Measurements from ENCODE around the gene BAHCC1.

- TF ChIP-seq POLR2A (IDR thresholded peaks at IDR 0.05; ENCODE audit: control extremely low read depth in 1 of 2, low read depth in 2 of 2, low read length in 2 of 2) (no peak), SUZ12 (IDR thresholded peaks at IDR 0.05; ENCODE audit: low read length) (no peak), NRF1 (IDR thresholded peaks at IDR 0.05; ENCODE audit: low read depth, low read length) (no peak), SIN3A (conservative IDR thresholded peaks at IDR 0.05 in 1 of 2, IDR thresholded peaks at IDR 0.05 in 1 of 2; ENCODE audit: low read depth in 1 of 2, low read length in 2 of 2) (no peak), ATF3 (IDR thresholded peaks at IDR 0.05; ENCODE audit: insufficient read depth, low read depth, low read length) (no peak)
- TF ChIP-seq, protein P1, sequence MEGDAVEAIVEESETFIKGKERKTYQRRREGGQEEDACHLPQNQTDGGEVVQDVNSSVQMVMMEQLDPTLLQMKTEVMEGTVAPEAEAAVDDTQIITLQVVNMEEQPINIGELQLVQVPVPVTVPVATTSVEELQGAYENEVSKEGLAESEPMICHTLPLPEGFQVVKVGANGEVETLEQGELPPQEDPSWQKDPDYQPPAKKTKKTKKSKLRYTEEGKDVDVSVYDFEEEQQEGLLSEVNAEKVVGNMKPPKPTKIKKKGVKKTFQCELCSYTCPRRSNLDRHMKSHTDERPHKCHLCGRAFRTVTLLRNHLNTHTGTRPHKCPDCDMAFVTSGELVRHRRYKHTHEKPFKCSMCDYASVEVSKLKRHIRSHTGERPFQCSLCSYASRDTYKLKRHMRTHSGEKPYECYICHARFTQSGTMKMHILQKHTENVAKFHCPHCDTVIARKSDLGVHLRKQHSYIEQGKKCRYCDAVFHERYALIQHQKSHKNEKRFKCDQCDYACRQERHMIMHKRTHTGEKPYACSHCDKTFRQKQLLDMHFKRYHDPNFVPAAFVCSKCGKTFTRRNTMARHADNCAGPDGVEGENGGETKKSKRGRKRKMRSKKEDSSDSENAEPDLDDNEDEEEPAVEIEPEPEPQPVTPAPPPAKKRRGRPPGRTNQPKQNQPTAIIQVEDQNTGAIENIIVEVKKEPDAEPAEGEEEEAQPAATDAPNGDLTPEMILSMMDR (IDR thresholded peaks at IDR 0.05; ENCODE audit: control extremely low read depth in 1 of 3, insufficient read depth in 1 of 3, low read depth in 1 of 3, low read length in 3 of 3): no peak
Observed at GRCh38 chr17:81466564-81467472, 71.6 kb downstream of the BAHCC1 start.

Data from H1 (cell line).